Measurements from ENCODE around the gene EFTUD2. TPM values are rescaled to one million over a fixed set of nuclear protein-coding genes. Genes with fewer than 3 reads are reported as not detected.

EFTUD2 gene
- total and polyA plus RNA-seq, 2 of the 8 experiments (the other 6 are each of a cell fraction or from before 2014, with no cell fraction given) = 118 to 195 TPM

- Histone ChIP-seq H3K23ac (ENCODE audit: insufficient read length) (no peak overlapping the region), H3K56ac (replicated peaks; ENCODE audit: insufficient read length, low read depth, low read length) (no peak overlapping the region), H3K36me3 (ENCODE audit: control insufficient read depth in 2 of 4, insufficient read depth in 4 of 4, low read length in 3 of 4) (no peaks in the 10 kb centered on the region), H3K23me2 (ENCODE audit: low read depth, low read length) (peaks cover 4% of the 10 kb centered on the region; the same call in 1 of the 2 replicates), H3K27ac (ENCODE audit: low read depth, low read length) (no peak overlapping the region), H3K27me3 (replicated peaks in 1 of 4; ENCODE audit: control insufficient read depth in 3 of 4, extremely low read depth in 1 of 4, insufficient read depth in 3 of 4, low read length in 3 of 4) (no peaks in the 10 kb centered on the region; a peak in 1 of 7 replicates), H3K4ac (replicated peaks; ENCODE audit: insufficient read length, low read depth, low read length) (no peak overlapping the region), H2AFZ (ENCODE audit: low read length) (no peak overlapping the region), H2AK5ac (ENCODE audit: low read depth, low read length) (no peak overlapping the region), H3K14ac (ENCODE audit: insufficient read length) (no peak overlapping the region), H3K4me1 (replicated peaks in 1 of 4; ENCODE audit: control insufficient read depth in 3 of 4, insufficient read depth in 4 of 4, low read length in 3 of 4) (peaks cover 0 to 5% (median 3%) of the 10 kb centered on the region in 4 experiments; a peak in 3 of 7 replicates), H2BK12ac (ENCODE audit: low read depth, low read length) (no peak overlapping the region), H2BK15ac (ENCODE audit: low read length) (no peak overlapping the region), H4K8ac (ENCODE audit: extremely low read depth, insufficient read depth, low read length) (no peak overlapping the region), H2BK120ac (replicated peaks; ENCODE audit: low read depth, low read length) (no peak overlapping the region), H4K5ac (ENCODE audit: insufficient read length, low read depth, low read length) (no peak overlapping the region), H3K18ac (ENCODE audit: extremely low read depth, low read length) (no peak overlapping the region), H3K9ac (replicated peaks in 1 of 4; ENCODE audit: extremely low read depth in 1 of 4, low read depth in 3 of 4, low read length in 3 of 4) (no peak overlapping the region), H4K91ac (replicated peaks; ENCODE audit: insufficient read length, low read length) (no peak overlapping the region), H4K20me1 (replicated peaks in 1 of 2; ENCODE audit: control insufficient read depth in 1 of 2, insufficient read depth in 2 of 2, low read length in 2 of 2) (no peaks in the 10 kb centered on the region), H2BK5ac (ENCODE audit: low read depth, low read length) (no peak overlapping the region), H3K4me2 (ENCODE audit: insufficient read depth in 1 of 2, low read depth in 2 of 2, low read length in 2 of 2) (no peak overlapping the region), H3K9me3 (ENCODE audit: insufficient read depth in 2 of 2, low read depth in 1 of 2, low read length in 1 of 2) (no peaks in the 10 kb centered on the region), H2BK20ac (ENCODE audit: low read length) (no peak overlapping the region), H3K79me2 (ENCODE audit: control insufficient read depth in 1 of 2, insufficient read depth in 2 of 2, low read length in 2 of 2) (peaks cover 0 to 19% of the 10 kb centered on the region in 2 experiments; a peak in 3 of 4 replicates), H3K79me1 (ENCODE audit: low read depth, low read length) (0 out of 2 replicates have a peak, but pooled peaks cover 2% of the 10 kb centered on the region), H3K4me3 (ENCODE audit: extremely low read depth in 1 of 4, insufficient read depth in 2 of 4, low read depth in 3 of 4, low read length in 4 of 4) (no peak overlapping the region)
- 89% methylated on average over 15 of the region's 17 CpGs; no CpG with 5 or more reads in 1 of the 2 experiments for WGBS, 2 experiments (ENCODE audit: extremely low coverage in 1 of 2, insufficient coverage in 1 of 2, insufficient read length in 1 of 2, insufficient replicate concordance in 2 of 2, low coverage in 1 of 2, low lambda C conversion rate in 2 of 2, missing lambda C conversion rate in 1 of 2)
- CTCF ChIA-PET (ENCODE audit: partially characterized antibody) = interaction anchor here (1.0 to 5.8 kb wide), 7 partner anchors 9 to 120 kb away, joined by 3 to 36 read pairs (median 6); no protein-coding TSS in a partner anchor
- POLR2A ChIA-PET (ENCODE audit: partially characterized antibody) = interaction anchor here (0.8 to 1.3 kb wide), 2 partner anchors 127 to 246 kb away, joined by 3 to 4 read pairs; partner anchors contain the start of gene HEXIM1
- no peak for FAIRE-seq
- no peak for DNase-seq (ENCODE audit: low read depth in 1 of 2, low spot score in 2 of 2)
- TF ChIP-seq POLR2A (IDR thresholded peaks at IDR 0.05; ENCODE audit: control extremely low read depth in 1 of 2, low read depth in 2 of 2, low read length in 2 of 2) (no peak), BCL11A (IDR thresholded peaks at IDR 0.05; ENCODE audit: low read depth in 2 of 2, low read length in 2 of 2) (no peak), SUZ12 (IDR thresholded peaks at IDR 0.05; ENCODE audit: low read length) (no peak), JUN (IDR thresholded peaks at IDR 0.05; ENCODE audit: low read depth, low read length) (no peak), SIRT6 (IDR thresholded peaks at IDR 0.05; ENCODE audit: low read length) (no peak), RFX5 (IDR thresholded peaks at IDR 0.05; ENCODE audit: borderline replicate concordance, low read depth, low read length) (no peak), TAF1 (IDR thresholded peaks at IDR 0.05; ENCODE audit: low read depth, low read length) (no peak), CTCF (IDR thresholded peaks at IDR 0.05; ENCODE audit: control extremely low read depth in 1 of 3, insufficient read depth in 1 of 3, low read depth in 1 of 3, low read length in 3 of 3) (no peak), CTBP2 (IDR thresholded peaks at IDR 0.05; ENCODE audit: borderline replicate concordance, insufficient read depth, insufficient read length, low read length) (no peak), TEAD4 (IDR thresholded peaks at IDR 0.05; ENCODE audit: low read depth, low read length) (no peak), ZNF274 (IDR thresholded peaks at IDR 0.05; ENCODE audit: borderline replicate concordance, extremely low read depth, low read length) (no peak)
Observed at GRCh38 chr17:44902135-44902760, 3.0 kb upstream of the EFTUD2 start.
